HFFc6 (cell line): Measurements from ENCODE around the gene S100PBP. TPM values are rescaled to one million over a fixed set of nuclear protein-coding genes. Genes with fewer than 3 reads are reported as not detected.

Experiments used
- DNase-seq: peaks from one replicate; pipeline ENCODE4 v3.0.0-alpha.2; 2018
- H3K27ac Mint-ChIP-seq: 2 replicates; pipeline ENCODE4 v1.8.0; 2020; ENCODE audit warnings: mild to moderate bottlenecking, mixed read lengths
- H3K27me3 Mint-ChIP-seq: 2 replicates; pipeline ENCODE4 v1.8.0; 2021; ENCODE audit warnings: mild to moderate bottlenecking, moderate library complexity, mixed read lengths; ENCODE audit not compliant: insufficient read depth
- H3K36me3 Mint-ChIP-seq: 2 replicates; pipeline ENCODE4 v1.8.0; 2021; ENCODE audit warnings: low read depth, mixed read lengths
- H3K4me1 Mint-ChIP-seq: 2 replicates; pipeline ENCODE4 v1.8.0; 2020; ENCODE audit warnings: low read depth, mixed read lengths
- H3K4me3 Mint-ChIP-seq: 2 replicates; pipeline ENCODE4 v1.8.0; 2020; ENCODE audit warnings: mild to moderate bottlenecking, moderate library complexity, mixed read lengths
- H3K9me3 Mint-ChIP-seq: 2 replicates; pipeline ENCODE4 v1.8.0; 2020; ENCODE audit warnings: mild to moderate bottlenecking, mixed read lengths
- total RNA-seq, 6 experiments: library from RNA; stranded (reverse); fragmentation: NEBNext Ultra II Directional; extraction: Animal tissue kit (Norgen Biotek cat#: 25700); gene quantifications; 2 replicates in 1 of 6; 3 replicates in 5 of 6; pipeline ENCODE4 v1.2.3, GENCODE V29; 2021
- TF ChIP-seq, protein P1 (sequence below): fragments of 200-600 bp; sonication (generic); IDR thresholded peaks from 2 replicates; pipeline ENCODE4 v1.5.0; 2021; ENCODE audit warnings: antibody characterized with exemption, mild to moderate bottlenecking

Gene S100PBP
- total RNA-seq, 6 experiments from 2014 or later, result 20.0 to 24.9 (median 21.6) TPM

DNA sequence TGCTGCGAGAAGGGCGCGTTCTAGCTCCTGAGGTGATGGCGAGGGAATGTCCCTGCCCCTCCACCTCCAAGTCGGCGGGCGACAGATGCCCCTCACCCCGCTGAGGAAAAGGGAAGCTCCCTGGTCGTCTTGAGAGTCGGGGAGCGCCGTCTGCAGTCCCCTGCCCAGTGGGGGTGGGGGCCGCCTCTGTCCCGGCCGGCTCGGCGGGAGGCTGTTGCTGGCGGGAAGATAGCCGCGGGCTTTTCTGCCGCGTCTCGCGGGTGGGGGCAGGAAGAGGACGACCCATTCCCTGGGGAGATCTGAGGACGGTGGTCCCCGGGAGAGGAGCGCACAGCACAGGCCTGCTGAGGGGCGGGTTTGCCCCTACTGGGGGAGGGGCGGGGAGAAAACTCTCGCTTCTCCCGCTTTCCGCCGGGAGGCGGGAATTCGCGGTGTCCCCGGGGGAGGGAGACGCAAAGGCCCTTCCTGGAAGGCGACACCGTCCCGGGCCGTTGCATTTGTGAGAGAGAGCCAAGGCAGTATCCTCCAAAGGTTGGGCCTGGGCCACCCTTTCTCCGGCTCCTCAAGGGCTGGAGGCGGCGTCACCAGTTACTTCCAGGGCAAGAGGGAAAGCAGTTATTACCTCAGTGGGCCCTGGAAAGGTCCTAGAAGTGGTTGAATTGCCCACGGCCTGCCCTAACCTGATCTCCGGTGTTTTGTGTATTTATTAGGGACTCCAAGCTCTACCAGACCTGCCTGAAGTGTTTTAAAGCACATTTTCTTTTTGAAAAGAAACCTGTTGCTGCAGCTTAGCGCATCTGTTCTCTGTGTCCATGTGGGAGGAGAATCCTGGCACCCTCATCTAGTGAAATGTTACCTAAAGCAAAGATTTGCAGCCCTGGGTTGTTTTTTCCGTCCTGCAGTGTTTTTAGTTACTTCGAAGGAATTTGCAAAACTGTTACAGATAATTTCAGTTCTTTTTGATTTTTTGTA is 648 bp downstream of the S100PBP start:
- Mint-ChIP-seq H3K27ac (peak overlapping the region; percentile 98), H3K9me3 (no peaks in the 10 kb centered on the region), H3K4me1 (peaks cover 34% of the 10 kb centered on the region), H3K4me3 (peak overlapping the region; percentile 96), H3K27me3 (no peaks in the 10 kb centered on the region), H3K36me3 (peaks cover 31% of the 10 kb centered on the region)
- DNase-seq, result peak; percentile 32
- TF ChIP-seq, protein P1, sequence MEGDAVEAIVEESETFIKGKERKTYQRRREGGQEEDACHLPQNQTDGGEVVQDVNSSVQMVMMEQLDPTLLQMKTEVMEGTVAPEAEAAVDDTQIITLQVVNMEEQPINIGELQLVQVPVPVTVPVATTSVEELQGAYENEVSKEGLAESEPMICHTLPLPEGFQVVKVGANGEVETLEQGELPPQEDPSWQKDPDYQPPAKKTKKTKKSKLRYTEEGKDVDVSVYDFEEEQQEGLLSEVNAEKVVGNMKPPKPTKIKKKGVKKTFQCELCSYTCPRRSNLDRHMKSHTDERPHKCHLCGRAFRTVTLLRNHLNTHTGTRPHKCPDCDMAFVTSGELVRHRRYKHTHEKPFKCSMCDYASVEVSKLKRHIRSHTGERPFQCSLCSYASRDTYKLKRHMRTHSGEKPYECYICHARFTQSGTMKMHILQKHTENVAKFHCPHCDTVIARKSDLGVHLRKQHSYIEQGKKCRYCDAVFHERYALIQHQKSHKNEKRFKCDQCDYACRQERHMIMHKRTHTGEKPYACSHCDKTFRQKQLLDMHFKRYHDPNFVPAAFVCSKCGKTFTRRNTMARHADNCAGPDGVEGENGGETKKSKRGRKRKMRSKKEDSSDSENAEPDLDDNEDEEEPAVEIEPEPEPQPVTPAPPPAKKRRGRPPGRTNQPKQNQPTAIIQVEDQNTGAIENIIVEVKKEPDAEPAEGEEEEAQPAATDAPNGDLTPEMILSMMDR, result peak; percentile 3; the same call in 1 of the 2 replicates

DNA sequence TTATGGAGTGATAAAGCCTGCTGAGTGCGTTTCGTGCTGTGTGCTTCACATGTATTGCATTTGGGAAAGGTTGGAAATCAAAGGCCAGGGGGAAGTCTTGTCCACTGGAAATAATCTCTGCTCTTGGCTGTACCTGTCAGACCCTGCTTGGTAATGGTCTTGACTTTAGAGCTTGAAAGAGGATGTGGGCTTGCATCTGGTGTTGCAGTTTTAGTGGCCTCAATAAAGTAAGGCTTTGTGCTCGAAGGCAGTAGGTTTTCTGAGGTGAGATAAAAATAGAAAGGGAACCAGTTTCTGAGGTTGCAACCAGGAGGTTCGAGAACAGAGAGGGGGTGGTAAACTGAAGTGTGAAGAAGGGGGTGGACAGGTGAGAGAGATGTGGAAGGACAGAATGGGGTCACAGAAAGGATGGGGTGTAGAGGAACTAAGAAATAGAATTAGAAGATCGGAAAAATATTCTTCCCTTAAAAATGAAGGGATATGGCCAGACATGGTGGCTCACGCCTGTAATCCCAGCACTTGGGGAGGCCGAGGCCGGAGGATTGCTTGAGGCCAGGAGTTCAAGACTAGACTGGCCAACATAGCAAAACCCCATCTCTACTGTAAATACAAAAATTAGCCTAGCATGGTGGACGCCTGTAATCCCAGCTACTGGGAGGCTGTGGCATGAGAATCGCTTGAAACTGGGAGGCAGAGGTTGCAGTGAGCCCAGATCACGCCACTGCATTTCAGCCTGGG is 1.5 kb downstream of the S100PBP start:
- Mint-ChIP-seq H3K27me3 (no peaks in the 10 kb centered on the region), H3K4me3 (peak overlapping the region; percentile 96), H3K27ac (peak overlapping the region; percentile 98), H3K36me3 (peaks cover 23% of the 10 kb centered on the region), H3K9me3 (no peaks in the 10 kb centered on the region), H3K4me1 (peaks cover 26% of the 10 kb centered on the region)
- no peak for DNase-seq
- TF ChIP-seq, protein P1, result no peak

DNA sequence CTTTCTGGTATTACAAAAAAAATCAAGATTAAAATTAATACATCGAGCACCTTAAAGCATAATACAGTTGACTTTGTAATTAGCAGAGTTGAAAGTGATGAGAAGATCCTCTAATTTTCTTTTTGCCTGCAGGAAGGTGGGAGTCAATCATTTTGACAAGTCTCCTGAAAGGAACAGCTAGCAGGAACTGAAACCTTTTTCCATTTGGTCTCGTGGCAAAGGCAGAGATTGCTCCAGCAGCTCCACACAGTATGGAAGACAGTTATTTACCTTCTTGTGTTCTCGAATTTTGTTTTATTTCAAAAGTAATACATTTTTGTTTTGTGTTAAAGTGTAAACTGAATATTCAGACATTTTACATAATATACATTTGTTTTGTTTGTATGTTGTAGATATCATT is 7.7 kb downstream of the S100PBP start:
- no peaks in the 10 kb centered on the region for H3K4me1 Mint-ChIP-seq
- TF ChIP-seq, protein P1, result no peak
- H3K27ac Mint-ChIP-seq, result no peak overlapping the region
- no peak overlapping the region for H3K4me3 Mint-ChIP-seq
- H3K36me3 Mint-ChIP-seq, result peaks cover 20% of the 10 kb centered on the region; the same call in 1 of the 2 replicates
- no peaks in the 10 kb centered on the region for H3K9me3 Mint-ChIP-seq
- peaks cover 2% of the 10 kb centered on the region; the same call in 1 of the 2 replicates for H3K27me3 Mint-ChIP-seq
- no peak for DNase-seq

DNA sequence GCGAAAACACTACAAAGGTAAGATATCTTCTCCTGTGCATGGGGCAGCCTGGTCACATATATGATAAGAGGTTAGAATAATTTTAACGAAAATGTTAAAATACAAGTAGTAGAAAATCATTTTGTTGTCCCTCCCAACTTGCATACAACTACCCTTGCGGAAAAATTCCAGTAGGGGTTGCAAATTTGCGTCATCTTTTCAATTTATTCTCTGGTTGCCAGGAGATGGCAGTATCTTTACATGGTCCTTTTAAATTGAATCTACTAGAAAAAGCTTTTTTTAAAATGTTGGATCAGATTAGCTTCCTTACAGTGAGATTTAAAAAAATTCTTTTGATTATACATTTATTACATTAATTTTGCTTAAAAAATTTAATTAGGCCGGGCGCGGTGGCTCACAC is 10.9 kb downstream of the S100PBP start:
- H3K27me3 Mint-ChIP-seq, result peaks cover 2% of the 10 kb centered on the region; the same call in 1 of the 2 replicates
- peak; percentile 36 for DNase-seq
- no peaks in the 10 kb centered on the region for H3K4me1 Mint-ChIP-seq
- H3K27ac Mint-ChIP-seq, result no peak overlapping the region
- TF ChIP-seq, protein P1, result peak; percentile 62
- no peaks in the 10 kb centered on the region for H3K9me3 Mint-ChIP-seq
- no peak overlapping the region for H3K4me3 Mint-ChIP-seq
- H3K36me3 Mint-ChIP-seq, result peaks cover 24% of the 10 kb centered on the region; the same call in 1 of the 2 replicates

DNA sequence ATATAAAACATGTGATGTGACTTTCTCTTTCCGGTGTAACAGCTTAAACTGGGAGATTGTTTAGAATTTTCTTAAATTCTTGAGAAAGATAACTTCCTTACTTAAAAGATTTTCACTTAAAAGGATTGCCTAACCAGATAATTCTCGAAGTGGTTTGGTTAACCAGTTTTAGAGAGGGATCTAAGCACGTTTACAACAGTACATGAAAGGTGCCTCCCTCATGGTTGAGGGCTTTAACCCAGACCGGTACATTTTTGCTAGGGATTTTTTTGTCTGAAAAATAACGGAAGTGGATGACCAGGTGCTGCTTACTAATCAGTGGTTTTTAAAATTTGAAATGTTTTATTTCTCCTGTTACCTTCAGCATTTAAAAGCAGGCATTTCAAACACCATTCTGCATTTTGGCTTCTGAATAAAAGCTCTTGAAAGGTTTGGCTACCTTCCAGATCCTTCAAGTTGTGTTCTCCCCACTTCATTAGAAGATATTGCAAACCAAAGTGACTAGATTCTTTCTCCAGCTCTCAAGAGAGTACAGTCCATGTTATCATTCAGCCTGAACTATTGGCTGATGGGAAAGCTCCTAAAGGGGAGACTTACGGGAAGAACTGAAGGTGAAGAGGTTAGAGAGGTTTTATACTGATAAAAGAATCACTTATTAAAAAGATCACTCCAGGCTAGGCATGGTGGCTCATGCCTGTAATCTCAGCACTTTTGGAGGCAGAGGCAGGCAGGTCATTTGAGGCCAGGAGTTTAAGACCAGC is 12.8 kb downstream of the S100PBP start:
- TF ChIP-seq, protein P1, result no peak
- Mint-ChIP-seq H3K27ac (no peak overlapping the region), H3K4me1 (no peaks in the 10 kb centered on the region), H3K36me3 (peaks cover 30% of the 10 kb centered on the region; the same call in 1 of the 2 replicates), H3K4me3 (no peak overlapping the region), H3K9me3 (no peaks in the 10 kb centered on the region), H3K27me3 (no peaks in the 10 kb centered on the region)
- DNase-seq, result no peak
